Thyroid gland (tissue), 4 donors: ENCODE data around the gene NPFF.

Experiments
- POLR2A ChIP-seq, 2 donors: fragments of 450-650 bp; IDR thresholded peaks; one replicate each; pipeline ENCODE4 v1.6.1; 2017; ENCODE audit warnings: antibody characterized with exemption in 2 of 2, mild to moderate bottlenecking in 2 of 2, moderate library complexity in 1 of 2
- TF ChIP-seq, protein P1 (sequence below), 6 experiments: fragments of 200-600 bp in 3 of 6; fragments of 450-650 bp in 3 of 6; sonication (generic) in 3 of 6; IDR thresholded peaks; one replicate each; pipeline ENCODE4 v1.5.1; 2016 to 2019; ENCODE audit warnings: antibody characterized with exemption in 6 of 6, mild to moderate bottlenecking in 2 of 6, inconsistent platforms in 1 of 6, moderate library complexity in 1 of 6

DNA sequence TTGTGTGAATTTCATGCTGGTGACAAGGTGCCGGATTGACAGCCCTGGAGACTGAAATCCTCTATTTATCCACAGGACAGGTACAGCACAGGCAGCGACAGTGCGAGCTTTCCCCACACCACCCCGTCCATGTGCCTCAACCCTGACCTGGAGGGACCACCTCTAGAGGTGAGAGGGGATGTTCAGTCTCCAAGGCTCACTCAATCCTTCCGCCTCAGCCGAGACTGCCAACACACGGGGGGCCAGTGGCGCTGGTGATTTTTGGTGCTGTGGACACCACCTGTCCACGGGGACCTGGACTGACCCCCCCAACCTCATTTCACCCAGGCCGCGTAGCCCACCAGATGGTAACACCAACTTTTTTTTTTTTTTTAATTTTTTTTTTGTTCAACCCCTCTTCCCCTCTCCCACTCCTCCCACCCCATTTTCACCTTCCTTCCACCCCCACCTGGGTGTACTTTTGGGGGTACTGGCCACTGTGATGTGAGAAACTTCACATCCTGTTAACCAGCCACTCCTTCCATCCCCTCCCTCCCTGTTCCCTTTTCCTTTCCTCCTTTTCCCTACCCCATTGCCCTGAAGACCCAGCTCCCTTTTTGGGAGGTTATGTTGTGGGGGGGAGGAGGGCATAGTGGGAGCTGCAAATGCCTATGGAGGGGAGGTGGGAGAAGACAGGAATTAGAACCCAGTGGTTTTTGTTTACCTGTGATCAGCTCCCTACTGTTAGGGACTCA is 42.4 kb downstream of the NPFF start:
- TF ChIP-seq POLR2A (IDR thresholded peaks at IDR 0.05) = no peak
- TF ChIP-seq, protein P1, sequence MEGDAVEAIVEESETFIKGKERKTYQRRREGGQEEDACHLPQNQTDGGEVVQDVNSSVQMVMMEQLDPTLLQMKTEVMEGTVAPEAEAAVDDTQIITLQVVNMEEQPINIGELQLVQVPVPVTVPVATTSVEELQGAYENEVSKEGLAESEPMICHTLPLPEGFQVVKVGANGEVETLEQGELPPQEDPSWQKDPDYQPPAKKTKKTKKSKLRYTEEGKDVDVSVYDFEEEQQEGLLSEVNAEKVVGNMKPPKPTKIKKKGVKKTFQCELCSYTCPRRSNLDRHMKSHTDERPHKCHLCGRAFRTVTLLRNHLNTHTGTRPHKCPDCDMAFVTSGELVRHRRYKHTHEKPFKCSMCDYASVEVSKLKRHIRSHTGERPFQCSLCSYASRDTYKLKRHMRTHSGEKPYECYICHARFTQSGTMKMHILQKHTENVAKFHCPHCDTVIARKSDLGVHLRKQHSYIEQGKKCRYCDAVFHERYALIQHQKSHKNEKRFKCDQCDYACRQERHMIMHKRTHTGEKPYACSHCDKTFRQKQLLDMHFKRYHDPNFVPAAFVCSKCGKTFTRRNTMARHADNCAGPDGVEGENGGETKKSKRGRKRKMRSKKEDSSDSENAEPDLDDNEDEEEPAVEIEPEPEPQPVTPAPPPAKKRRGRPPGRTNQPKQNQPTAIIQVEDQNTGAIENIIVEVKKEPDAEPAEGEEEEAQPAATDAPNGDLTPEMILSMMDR (IDR thresholded peaks at IDR 0.05) = no peak
